Measurements from ENCODE around the gene SLC12A7. TPM values are rescaled to one million over a fixed set of nuclear protein-coding genes. Genes with fewer than 3 reads are reported as not detected.

SLC12A7 gene
- total RNA-seq, 2 experiments from 2014 or later, result 14.0 to 14.6 TPM

DNA sequence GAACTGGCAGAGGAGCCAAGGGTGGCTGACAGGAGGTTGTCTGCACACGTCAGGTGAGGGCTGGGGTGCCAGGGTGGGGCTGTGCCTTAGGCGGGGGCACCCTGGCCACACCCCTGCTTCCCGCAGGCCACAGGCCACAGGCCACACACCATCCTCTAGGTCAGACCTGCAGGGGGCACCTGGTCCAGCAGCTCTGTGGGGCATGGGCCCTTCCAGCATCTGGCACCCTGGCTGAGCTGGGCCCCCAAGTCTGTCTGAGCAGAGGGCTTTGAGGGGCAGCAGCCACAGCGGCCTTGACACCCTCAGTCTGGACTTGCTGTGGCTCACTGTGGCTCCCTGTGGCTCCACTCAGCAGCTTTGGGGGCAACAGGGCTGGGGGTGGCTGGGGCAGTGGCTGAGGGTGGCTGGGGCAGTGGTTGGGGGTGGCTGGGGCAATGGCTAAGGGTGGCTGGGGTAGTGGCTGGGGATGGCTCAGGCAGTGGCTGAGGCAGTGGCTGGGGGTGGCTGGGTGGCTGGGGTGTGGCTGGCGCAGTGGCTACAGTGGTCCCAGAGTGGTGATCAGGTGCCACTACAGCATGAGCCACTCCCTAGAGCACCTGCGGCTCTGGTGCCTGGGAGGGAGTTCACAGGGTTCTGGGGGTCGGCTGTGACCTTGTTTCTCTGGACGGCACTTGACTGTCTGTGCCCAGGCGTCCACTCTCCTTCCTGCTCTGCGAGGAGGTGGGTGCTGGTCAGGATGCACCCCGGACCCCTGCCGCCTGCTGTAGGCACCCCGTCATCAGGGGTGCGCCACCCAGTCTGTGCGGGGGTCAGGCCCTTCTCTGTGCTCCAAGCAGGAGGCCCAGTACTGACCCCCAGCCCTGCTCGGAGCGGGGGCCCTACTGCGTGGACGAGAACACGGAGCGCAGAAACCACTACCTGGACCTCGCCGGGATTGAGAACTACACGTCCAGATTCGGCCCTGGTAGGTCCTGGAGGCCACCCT lies 76.2 kb downstream of the SLC12A7 start:
- Mint-ChIP-seq H3K4me1 (no peaks in the 10 kb centered on the region), H3K27me3 (no peaks in the 10 kb centered on the region), H3K9me3 (no peaks in the 10 kb centered on the region), H3K27ac (no peak overlapping the region), H3K36me3 (no peaks in the 10 kb centered on the region), H3K4me3 (no peak overlapping the region)
- DNase-seq, result no peak

DNA sequence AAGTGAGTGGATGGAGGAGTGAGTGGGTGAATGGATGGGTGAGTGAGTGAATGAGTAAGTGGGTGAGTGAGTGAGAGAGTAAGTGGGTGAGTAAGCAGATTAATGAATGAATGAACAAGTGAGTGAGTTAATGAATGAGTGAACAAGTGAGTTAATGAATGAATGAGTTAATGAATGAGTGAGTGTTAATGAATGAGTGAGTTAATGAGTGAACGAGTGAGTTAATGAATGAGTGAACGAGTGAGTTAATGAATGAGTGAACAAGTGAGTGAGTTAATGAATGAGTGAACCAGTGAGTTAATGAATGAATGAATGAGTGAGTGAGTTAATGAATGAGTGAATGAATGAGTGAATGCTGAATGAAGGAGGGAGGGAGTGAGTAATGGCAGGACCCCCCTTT lies 76.9 kb downstream of the SLC12A7 start:
- H3K4me1 Mint-ChIP-seq, result no peaks in the 10 kb centered on the region
- H3K4me3 Mint-ChIP-seq, result no peak overlapping the region
- no peaks in the 10 kb centered on the region for H3K36me3 Mint-ChIP-seq
- no peak overlapping the region for H3K27ac Mint-ChIP-seq
- no peak for DNase-seq
- no peaks in the 10 kb centered on the region for H3K9me3 Mint-ChIP-seq
- H3K27me3 Mint-ChIP-seq, result no peaks in the 10 kb centered on the region

DNA sequence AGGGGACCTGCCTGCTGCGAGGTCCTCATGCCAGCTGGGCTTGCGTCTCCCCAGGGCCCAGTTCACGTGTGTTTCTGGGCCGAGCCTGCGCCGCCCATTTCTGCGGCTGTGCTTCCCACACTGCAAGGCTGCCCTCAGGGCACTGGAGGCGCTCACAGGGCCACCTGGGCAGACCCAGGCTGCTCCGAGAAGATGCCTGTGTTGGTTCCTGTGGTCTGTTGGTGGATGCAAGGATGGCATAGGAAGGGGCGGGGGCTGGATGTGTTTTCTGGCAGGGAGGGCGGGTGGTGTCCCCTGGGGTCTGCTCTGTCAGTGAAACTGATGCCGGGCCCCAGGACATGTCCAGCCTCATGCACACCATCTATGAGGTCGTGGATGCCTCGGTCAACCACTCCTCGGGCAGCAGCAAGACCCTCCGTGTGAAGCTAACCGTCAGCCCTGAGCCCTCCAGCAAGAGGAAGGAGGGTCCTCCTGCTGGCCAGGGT lies 77.4 kb downstream of the SLC12A7 start:
- Mint-ChIP-seq H3K27me3 (no peaks in the 10 kb centered on the region), H3K36me3 (no peaks in the 10 kb centered on the region), H3K27ac (no peak overlapping the region), H3K9me3 (no peaks in the 10 kb centered on the region), H3K4me1 (no peaks in the 10 kb centered on the region), H3K4me3 (no peak overlapping the region)
- DNase-seq, result no peak

DNA sequence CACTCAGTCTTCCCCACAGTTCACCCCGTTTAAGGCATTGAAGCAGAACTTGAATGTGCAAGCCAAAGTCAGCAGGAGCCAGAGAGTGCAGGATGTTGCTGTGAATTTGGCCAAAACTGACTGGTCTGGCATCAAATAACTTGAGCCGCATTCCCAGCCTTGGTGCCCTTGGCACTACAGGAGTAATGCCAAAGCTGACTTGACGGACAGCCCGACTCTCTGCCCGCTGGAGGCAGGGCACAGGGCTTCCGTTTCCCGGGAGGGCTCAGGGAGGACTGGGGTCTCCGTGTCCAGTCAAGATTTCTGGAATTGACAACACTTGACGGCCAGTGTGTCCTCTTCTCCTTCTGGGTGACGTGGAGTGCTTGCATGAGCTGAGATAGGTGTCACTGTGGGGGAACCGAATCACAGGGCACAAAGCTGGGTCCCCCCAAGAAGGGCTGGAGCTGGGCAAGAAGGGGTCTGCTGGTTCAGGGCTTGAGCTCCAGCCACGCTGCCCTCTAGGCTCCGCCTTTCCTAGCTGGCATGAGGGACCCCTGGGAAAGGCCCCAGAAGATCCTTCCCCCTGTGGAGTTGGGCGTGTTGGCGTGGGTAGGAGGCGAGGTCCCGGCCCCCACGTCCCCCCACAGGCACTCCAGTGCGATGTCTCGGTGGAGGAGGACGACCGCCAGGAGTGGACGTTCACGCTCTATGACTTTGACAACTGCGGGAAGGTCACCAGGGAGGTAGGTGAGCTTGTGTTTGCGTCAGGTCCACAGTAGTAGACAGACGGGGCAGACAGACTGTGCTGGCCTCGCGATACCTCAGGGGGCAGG lies 78.0 kb downstream of the SLC12A7 start:
- no peaks in the 10 kb centered on the region for H3K36me3 Mint-ChIP-seq
- H3K4me1 Mint-ChIP-seq, result no peaks in the 10 kb centered on the region
- no peaks in the 10 kb centered on the region for H3K27me3 Mint-ChIP-seq
- no peaks in the 10 kb centered on the region for H3K9me3 Mint-ChIP-seq
- H3K4me3 Mint-ChIP-seq, result no peak overlapping the region
- no peak for DNase-seq
- no peak overlapping the region for H3K27ac Mint-ChIP-seq

DNA sequence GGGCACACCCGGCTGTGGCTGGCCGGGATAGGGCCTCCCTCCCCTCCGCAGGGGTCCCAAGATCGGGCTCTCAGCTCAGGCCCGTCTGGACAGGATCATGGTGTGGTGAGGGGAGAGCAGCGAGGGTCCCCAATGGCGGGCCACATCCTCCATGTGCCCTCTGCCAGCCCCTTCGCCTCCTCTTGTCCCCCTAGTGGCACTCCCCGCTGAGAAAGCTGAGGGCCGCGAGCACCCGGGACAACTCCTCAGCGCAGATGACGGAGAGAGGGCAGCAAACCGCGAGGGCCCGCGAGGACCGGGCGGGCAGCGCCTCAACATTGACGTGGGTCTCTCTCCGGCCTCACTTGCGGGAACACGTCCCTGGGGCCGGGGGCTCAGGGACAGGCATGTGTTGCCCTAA lies 78.7 kb downstream of the SLC12A7 start:
- no peak overlapping the region for H3K4me3 Mint-ChIP-seq
- no peaks in the 10 kb centered on the region for H3K27me3 Mint-ChIP-seq
- no peaks in the 10 kb centered on the region for H3K36me3 Mint-ChIP-seq
- H3K9me3 Mint-ChIP-seq, result no peaks in the 10 kb centered on the region
- no peak for DNase-seq
- no peaks in the 10 kb centered on the region for H3K4me1 Mint-ChIP-seq
- H3K27ac Mint-ChIP-seq, result no peak overlapping the region

DNA sequence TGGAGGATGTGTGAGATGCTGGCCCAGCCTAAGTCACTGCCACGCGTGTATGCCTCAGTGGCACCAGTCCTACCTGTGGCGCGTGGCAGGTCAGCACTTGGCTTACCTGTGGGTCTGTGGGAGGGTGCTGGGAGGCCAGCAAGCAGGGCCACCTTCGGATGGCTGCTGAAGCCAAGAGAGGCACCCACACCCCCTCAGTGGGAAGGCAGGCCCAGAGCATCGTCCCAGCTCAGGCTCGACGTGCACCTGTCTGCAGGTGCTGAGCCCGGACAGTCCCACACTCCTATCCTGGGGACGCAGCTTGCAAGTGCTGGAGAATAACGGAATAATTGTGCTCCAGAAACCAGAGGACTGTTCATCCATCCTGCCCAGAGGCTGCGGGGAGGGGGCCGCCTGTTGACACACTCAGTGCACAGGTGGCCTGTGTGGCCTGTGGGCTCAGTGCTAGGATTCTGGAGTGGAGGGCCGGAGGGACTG lies 79.3 kb downstream of the SLC12A7 start:
- Mint-ChIP-seq H3K27me3 (no peaks in the 10 kb centered on the region), H3K27ac (no peak overlapping the region), H3K4me3 (no peak overlapping the region), H3K36me3 (no peaks in the 10 kb centered on the region), H3K9me3 (no peaks in the 10 kb centered on the region), H3K4me1 (no peaks in the 10 kb centered on the region)
- DNase-seq, result no peak

DNA sequence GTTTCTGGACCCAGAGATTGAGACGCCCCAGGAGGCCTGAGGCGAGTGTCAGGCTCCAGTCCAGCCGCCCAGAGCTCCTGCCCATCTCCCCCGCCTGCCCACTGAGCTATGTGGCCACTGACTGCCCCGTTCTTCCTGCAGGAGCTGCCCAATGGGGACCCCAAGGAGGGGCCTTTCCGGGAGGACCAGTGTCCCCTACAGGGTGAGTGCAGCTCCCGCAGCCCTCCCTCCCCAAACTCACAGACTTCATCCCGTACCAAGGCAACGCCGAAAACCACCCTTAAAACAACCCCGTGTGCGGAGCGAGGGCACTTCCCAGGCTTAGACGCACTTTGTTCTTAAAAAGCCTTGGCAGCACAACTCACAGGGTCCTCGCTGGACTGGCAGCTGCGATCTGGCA lies 79.9 kb downstream of the SLC12A7 start:
- no peak for DNase-seq
- H3K4me1 Mint-ChIP-seq, result no peaks in the 10 kb centered on the region
- no peaks in the 10 kb centered on the region for H3K36me3 Mint-ChIP-seq
- H3K27me3 Mint-ChIP-seq, result no peaks in the 10 kb centered on the region
- H3K9me3 Mint-ChIP-seq, result no peaks in the 10 kb centered on the region
- no peak overlapping the region for H3K27ac Mint-ChIP-seq
- no peak overlapping the region for H3K4me3 Mint-ChIP-seq

DNA sequence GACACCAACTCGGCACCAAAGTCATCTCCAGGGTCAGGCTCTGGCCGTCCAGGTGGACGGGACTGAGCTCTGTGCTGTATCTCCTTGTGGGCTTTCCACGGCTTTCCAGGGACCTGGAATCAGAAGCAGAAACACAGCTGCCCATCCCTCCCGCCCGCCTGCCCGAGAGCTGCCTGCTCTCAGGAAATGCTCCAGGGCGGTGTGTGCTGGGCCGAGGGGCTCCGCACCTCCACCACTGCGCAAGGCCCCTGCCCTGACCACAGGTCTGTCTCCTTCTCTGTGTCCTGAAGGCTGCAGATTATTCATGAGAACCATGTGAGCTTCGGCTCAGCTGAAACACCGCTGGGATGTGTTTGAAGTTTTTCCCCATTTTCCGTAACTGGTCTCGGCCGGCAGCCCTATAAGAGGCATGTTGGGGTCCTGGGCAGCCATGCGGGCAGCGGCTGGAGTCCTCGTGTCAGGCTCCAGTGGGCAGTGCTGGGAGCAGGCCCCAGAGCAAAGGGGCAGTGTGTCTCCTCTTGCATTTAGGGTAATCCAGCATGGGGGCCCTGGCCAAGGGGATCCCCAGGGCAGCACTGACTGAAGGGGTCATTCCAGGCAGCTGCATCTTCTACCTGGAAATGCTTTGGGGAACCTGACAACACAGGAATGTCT lies 80.4 kb downstream of the SLC12A7 start:
- Mint-ChIP-seq H3K9me3 (no peaks in the 10 kb centered on the region), H3K27ac (no peak overlapping the region), H3K4me1 (no peaks in the 10 kb centered on the region), H3K36me3 (no peaks in the 10 kb centered on the region), H3K27me3 (no peaks in the 10 kb centered on the region), H3K4me3 (no peak overlapping the region)
- no peak for DNase-seq

DNA sequence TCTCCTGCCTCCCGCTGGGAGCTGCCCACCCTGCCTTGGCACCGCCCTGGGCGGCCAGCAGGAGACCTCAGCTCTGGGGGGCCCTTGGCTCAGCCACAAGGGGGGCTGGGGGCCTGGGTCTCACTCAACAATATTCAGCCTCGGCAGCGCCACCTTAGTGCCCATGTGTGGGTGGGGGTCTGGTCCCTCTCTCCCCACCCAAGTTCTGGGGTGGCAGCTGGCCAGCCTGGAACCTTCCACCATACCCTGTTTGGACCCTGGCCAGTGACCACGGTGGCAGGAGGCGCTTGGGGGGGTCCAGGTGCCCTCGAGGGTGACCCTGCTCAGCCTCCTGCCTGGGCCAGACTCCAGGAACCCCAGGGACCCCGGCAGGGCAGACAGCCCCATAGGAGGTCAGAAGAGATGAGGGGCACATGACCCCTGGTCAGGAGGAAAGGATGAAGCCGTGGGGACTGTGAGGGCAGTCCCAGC lies 81.0 kb downstream of the SLC12A7 start:
- Mint-ChIP-seq H3K27ac (no peak overlapping the region), H3K4me3 (no peak overlapping the region), H3K9me3 (no peaks in the 10 kb centered on the region), H3K36me3 (no peaks in the 10 kb centered on the region), H3K4me1 (no peaks in the 10 kb centered on the region), H3K27me3 (no peaks in the 10 kb centered on the region)
- no peak for DNase-seq

DNA sequence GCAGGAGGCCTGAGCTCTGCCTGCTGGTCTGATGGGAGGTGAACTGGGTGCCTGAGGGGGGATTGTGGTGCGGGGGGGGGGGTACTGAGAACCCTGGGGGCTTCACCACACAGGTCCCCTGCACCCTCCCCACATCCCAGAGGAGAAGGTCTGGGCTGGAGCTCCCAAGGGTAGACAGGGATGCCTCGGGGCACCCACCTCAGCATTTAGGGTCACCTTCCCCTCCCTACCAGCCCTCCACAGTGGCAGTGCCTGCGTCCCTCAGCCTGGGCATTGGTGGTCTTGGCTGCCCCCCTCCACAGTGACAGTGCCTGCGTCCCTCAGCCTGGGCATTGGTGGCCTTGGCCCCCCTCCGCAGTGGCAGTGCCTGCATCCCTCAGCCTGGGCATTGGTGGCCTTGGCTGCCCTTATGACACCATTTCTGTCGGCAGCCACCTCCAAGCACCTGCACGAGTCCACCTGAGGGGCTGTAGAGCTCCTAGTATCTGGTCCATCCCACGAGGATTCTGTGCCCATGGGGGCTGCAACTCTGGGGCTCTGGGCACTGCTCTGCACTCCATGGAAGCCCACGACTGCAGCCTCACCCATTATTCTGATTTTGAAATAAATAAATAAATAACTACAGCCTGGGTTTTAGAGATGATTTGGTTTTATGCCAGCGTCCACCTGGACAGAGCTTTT lies 81.8 kb downstream of the SLC12A7 start:
- H3K36me3 Mint-ChIP-seq, result no peaks in the 10 kb centered on the region
- no peak overlapping the region for H3K4me3 Mint-ChIP-seq
- no peaks in the 10 kb centered on the region for H3K4me1 Mint-ChIP-seq
- H3K9me3 Mint-ChIP-seq, result no peaks in the 10 kb centered on the region
- H3K27ac Mint-ChIP-seq, result no peak overlapping the region
- no peaks in the 10 kb centered on the region for H3K27me3 Mint-ChIP-seq
- no peak for DNase-seq

DNA sequence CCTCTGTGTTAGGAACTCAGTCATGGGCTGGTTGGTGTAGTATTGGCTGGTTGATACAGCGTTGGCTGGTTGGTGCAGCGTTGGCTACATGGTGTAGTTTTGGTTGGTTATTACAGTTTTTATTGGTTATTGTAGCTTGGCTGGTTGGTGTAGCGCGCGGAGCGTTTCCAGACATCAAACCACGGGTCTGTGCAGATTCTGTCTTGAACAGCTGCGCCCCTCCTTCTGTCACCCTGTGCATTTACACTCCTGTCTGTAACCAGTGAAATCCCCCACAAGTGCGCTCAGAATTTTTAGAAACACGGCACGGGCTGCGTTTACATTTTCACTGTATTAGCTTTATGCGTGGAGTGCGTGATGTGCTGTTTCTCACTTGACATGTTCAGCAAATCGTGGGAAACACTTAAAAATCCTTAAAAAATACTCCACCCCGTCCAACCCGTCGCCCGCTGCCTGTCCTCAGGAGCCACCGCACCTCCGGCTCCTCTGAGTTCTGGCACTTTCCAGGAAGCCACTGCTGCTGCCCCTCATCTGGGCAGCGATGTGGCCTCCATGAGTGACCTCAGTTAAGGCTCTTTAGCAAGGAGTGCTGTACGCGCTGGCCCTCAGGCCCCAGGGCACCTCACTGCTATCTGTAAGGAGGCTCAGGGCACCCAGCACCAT lies 82.5 kb downstream of the SLC12A7 start:
- Mint-ChIP-seq H3K27me3 (no peaks in the 10 kb centered on the region), H3K27ac (no peak overlapping the region), H3K4me3 (no peak overlapping the region), H3K9me3 (no peaks in the 10 kb centered on the region), H3K4me1 (no peaks in the 10 kb centered on the region), H3K36me3 (no peaks in the 10 kb centered on the region)
- DNase-seq, result no peak

DNA sequence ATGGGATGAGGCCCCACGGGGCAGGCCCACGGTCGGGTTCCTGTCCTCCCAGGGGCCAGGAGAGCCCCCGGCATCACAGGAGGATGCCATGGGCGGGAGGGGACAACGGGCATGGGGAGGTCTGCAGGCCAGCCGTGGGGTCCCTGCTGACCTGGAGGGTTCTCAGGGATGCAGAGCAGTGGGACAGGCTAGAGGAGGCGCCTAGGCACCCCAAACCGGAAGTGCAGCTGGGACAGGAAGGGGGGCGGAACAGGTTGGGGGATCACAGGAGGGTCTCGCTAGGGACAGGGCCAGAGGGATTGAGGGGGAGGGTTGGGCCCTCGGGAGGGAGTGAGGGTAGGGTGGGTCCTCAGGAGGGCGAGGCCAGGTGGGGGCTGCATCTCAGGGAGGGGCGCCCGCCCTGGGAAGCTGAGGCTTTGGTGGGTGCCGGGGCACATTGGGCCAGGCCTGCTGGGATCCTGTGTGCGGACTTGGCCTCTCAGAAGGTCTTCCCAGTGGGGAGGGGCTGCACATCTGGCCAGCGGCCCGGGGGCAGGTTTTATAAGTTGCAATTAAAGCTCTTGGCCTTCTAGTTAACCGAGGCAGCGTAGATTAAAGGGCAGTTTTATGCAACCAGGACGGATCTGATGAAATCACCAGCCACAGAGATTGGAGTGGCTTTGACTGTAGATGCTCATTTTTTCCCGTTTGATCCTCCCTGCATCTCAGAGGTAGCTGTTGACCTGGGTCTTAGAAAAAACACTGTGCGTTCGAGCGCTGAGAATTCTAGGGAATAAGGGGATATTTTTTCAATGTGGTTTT lies 83.2 kb downstream of the SLC12A7 start:
- Mint-ChIP-seq H3K4me1 (no peaks in the 10 kb centered on the region), H3K36me3 (no peaks in the 10 kb centered on the region), H3K27me3 (no peaks in the 10 kb centered on the region), H3K4me3 (no peak overlapping the region), H3K9me3 (no peaks in the 10 kb centered on the region), H3K27ac (no peak overlapping the region)
- no peak for DNase-seq

DNA sequence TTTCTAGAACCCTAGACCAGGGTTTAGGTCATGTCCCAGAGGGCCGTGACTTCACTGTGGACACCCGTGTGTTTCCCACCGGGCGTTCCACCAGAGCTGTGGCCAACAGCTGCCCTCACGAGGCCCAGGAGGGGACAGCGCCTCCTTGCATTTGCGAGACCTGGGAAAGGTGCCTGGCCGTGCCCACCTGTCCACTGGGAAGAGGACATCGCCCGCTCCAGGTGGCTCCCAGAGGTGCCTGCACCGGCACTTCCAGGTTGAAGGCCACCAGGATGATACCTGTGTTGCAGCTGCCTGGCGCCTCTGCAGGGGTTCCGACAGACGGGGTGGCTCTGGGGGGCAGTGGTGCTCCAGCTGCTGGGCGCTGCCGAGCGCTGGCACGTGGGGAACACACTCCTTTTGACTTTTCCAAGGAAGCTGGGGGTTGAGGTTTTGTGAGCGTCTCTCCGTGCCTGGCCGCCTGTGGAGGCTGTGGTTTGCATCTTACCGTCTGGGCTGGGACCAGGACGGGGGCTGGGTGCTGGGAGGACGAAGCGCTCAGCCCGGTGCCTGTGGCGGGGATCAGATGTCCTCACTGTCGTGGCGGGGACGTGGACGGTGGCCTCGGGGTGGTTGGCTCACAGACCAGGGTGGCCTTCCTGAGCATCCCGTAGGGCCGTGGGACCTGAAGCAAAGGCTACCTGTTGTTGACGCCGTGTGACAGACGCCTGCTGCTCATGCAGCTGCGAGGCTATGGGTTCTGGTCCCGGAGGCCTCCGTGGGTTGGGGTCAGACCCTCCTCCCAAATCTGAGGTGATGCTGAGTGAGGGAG lies 84.0 kb downstream of the SLC12A7 start:
- no peak for DNase-seq
- Mint-ChIP-seq H3K4me3 (no peak overlapping the region), H3K27ac (no peak overlapping the region), H3K36me3 (no peaks in the 10 kb centered on the region), H3K4me1 (no peaks in the 10 kb centered on the region), H3K9me3 (no peaks in the 10 kb centered on the region), H3K27me3 (no peaks in the 10 kb centered on the region)
